Fibroblast of pulmonary artery (primary cell): ENCODE measurements around the gene PLXNA3.
A peak's percentile ranks its signal among the peaks of the same experiment; 100 is the strongest.

Source experiments
- DNase-seq: peaks from one replicate; pipeline ENCODE4 v3.0.0-alpha.2; 2010; ENCODE audit warnings: low read depth
- H3K4me3 ChIP-seq: replicated peaks from 2 replicates; pipeline ENCODE4 v1.5.1; 2011; ENCODE audit warnings: low read depth, mild to moderate bottlenecking, control low read depth, low read length, moderate library complexity
- CTCF ChIP-seq: IDR thresholded peaks from 2 replicates; pipeline ENCODE4 v1.5.1; 2011; ENCODE audit warnings: mild to moderate bottlenecking, control low read depth, low read length, inconsistent platforms; ENCODE audit errors: missing control alignments

PLXNA3 gene

GRCh38 chrX:154446430-154446829 lies 11.7 kb upstream of the PLXNA3 start:
- no peak for TF ChIP-seq CTCF
- no peak for DNase-seq
- no peak overlapping the region for H3K4me3 ChIP-seq

GRCh38 chrX:154448484-154448883 lies 9.6 kb upstream of the PLXNA3 start:
- TF ChIP-seq CTCF = no peak
- no peak for DNase-seq
- no peak overlapping the region for H3K4me3 ChIP-seq

DNA sequence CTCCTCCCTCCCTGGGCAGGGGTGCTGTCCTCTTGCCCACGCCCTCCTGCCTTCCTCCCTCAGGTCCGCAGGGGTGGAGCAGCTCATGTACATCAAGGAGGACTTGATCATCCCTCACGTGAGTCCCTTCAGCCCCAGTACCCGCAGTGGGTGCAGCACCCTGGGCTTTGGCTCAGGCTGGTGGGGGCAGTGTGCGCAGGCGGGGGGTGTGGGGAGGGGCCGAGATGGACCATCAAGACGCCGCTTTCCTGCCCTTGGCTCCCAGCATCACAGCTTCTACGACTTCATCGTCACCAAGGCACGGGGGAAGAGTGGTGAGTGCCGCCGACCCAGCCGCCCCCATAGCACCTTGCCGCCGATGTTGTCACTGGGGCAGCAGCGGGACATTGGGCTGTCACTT lies 8.5 kb upstream of the PLXNA3 start:
- no peak overlapping the region for H3K4me3 ChIP-seq
- no peak for DNase-seq
- no peak for TF ChIP-seq CTCF

DNA sequence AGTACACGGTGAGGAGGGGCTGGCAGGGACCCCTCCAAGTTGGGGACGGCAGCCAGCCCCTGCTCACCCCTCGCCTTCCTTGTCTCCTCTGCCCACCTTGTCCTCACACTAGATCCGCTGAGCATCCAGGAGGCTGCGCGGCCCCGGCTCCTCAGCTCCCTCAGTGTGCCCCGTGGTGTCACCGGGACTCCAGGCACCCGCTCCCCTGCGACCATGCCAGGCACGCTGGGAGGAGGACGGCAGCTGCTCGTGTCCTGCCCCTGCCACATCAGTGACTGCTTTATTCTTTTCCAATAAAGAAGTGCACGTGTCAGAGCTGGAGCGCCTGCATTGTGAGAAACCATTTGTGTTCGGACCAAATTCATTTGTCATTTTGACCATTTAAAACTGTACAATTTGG lies 7.8 kb upstream of the PLXNA3 start:
- TF ChIP-seq CTCF = no peak
- H3K4me3 ChIP-seq = no peak overlapping the region
- DNase-seq = no peak

DNA sequence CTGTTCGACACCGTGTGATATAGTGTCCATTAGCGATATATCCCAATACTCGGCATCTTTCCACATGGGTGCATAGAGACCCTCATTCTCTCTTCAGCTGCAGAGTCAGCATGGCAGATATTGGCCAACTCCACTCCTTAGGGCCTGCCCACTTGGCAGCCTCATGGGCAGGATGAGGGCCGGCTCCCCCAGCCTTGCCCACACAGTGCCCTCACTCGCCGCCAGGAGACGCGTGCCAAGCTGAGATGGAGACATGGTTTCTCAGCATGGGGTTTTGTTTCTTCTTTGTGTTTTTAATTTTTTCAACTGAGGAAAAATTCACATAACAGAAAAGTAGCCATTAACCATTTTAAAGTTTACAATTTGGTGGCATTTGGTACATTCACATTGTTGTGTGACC lies 5.3 kb upstream of the PLXNA3 start:
- no peak for TF ChIP-seq CTCF
- H3K4me3 ChIP-seq = no peak overlapping the region
- no peak for DNase-seq

DNA sequence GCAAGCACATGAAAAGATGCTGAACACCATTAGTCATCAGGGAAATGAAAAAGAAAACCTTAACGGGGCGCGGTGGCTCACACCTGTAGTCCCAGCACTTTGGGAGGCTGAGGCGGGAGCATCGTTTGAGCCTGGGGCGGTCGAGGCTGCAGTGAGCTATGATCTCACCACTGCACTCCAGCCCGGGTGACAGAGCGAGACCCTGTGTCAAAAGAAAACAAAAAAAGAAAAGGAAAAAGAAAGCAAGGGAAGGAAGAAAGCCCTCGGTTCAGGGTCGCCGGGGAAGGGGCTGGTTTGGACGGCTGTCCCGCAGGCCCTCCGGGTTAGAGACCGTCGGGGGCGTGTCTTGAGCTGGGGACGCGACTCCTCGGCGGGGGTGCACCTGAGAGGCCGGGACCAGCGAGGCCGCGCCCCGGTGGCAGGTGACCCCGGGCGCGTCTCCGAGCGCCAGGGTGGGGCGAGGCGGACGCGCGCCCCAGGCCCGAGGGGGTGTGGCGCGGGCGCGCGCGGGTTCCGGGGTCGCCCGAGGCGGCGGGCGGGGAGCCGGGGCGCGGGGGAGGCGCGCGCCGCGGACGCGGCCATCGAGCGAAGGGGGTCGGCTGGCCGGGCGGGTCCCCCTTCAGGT lies 478 bp upstream of the PLXNA3 start:
- peak overlapping the region; percentile 47 for H3K4me3 ChIP-seq
- DNase-seq = no peak
- no peak for TF ChIP-seq CTCF

- no peak for DNase-seq
- H3K4me3 ChIP-seq = peak overlapping the region; percentile 69
- no peak for TF ChIP-seq CTCF
Observed at GRCh38 chrX:154458954-154459778, 1.1 kb downstream of the PLXNA3 start.
